GM23248 (cell line): ENCODE data around the gene KIFAP3.

Source experiments
- EZH2 ChIP-seq: fragments of 200-600 bp; sonication (generic); IDR thresholded peaks from 2 replicates; pipeline ENCODE4 v1.6.1; 2018; ENCODE audit warnings: antibody characterized with exemption, mild to moderate bottlenecking; ENCODE audit not compliant: insufficient read depth, poor library complexity, severe bottlenecking
- EZH2phosphoT487 ChIP-seq: fragments of 200-600 bp; sonication (generic); IDR thresholded peaks from 2 replicates; pipeline ENCODE4 v1.6.1; 2018; ENCODE audit warnings: antibody characterized with exemption, moderate library complexity, mild to moderate bottlenecking, low read depth; ENCODE audit not compliant: insufficient read depth

- TF ChIP-seq EZH2 (no peak), EZH2phosphoT487 (no peak)
Observed at GRCh38 chr1:169970114-169970513, 104.4 kb downstream of the KIFAP3 start.
